Measurements from ENCODE around the gene EVA1A. TPM values are rescaled to one million over a fixed set of nuclear protein-coding genes. Genes with fewer than 3 reads are reported as not detected.

EVA1A gene
- polyA plus RNA-seq, 1 experiment: 41.0 TPM

DNA sequence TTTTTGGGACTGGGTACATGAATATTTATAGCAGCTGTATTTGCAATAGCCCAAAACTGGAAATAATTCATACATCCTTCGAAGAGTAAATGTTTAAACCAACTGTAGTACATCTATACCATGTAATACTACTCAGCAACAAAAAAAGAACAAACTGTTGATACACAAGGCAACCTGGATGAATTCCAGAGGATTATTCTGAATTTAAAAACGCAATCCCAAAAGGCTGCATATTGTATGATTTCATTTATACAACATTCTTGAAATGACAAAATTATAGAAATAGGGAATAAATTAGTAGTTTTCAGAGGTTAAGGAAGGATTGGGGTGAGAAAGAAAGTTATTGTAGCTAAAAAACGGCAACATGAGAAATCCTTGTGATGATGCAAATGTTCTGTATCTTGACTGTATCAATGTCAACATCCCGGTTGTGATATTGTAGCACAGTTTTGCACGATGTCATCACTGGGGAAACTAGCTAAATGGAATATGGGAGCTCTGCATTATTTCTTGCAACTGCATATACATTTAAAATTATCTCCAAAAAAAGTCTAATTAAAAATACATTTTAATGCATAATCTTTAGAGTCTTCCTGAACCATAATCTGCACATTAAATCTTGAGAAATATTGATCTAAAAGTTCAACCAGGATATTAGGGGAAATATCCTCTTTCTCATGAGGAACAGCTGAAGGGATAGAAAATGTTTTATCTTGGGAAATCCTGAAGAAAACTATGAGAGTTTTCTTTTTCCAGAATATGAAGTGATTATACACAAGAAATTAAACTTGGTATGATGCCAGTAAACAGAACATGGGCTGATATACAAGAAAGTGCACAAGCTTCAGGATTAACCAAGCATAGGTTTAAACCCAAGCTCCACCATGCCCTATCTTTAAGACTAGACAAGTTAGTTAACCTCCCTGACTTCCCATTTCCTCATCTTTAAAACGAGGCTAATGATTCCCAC lies 21.9 kb downstream of the EVA1A start:
- H3K36me3 ChIP-seq (ENCODE audit: control insufficient read depth, insufficient read depth, low read length): no peaks in the 10 kb centered on the region
- POLR2A ChIA-PET: no interaction called here
- H3K27me3 ChIP-seq (ENCODE audit: control insufficient read depth, insufficient read depth, low read length): no peaks in the 10 kb centered on the region
- TF ChIP-seq, protein P1, sequence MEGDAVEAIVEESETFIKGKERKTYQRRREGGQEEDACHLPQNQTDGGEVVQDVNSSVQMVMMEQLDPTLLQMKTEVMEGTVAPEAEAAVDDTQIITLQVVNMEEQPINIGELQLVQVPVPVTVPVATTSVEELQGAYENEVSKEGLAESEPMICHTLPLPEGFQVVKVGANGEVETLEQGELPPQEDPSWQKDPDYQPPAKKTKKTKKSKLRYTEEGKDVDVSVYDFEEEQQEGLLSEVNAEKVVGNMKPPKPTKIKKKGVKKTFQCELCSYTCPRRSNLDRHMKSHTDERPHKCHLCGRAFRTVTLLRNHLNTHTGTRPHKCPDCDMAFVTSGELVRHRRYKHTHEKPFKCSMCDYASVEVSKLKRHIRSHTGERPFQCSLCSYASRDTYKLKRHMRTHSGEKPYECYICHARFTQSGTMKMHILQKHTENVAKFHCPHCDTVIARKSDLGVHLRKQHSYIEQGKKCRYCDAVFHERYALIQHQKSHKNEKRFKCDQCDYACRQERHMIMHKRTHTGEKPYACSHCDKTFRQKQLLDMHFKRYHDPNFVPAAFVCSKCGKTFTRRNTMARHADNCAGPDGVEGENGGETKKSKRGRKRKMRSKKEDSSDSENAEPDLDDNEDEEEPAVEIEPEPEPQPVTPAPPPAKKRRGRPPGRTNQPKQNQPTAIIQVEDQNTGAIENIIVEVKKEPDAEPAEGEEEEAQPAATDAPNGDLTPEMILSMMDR (IDR thresholded peaks at IDR 0.05; ENCODE audit: insufficient read depth, low read depth, low read length): no peak
- DNase-seq (ENCODE audit: low read depth): no peak
- no peak overlapping the region for H3K4me3 ChIP-seq (ENCODE audit: low read depth, low read length)
- CTCF ChIA-PET: interaction anchor here (0.8 to 0.9 kb wide), 2 partner anchors 70 to 75 kb away, joined by 3 read pairs; no protein-coding TSS in a partner anchor

DNA sequence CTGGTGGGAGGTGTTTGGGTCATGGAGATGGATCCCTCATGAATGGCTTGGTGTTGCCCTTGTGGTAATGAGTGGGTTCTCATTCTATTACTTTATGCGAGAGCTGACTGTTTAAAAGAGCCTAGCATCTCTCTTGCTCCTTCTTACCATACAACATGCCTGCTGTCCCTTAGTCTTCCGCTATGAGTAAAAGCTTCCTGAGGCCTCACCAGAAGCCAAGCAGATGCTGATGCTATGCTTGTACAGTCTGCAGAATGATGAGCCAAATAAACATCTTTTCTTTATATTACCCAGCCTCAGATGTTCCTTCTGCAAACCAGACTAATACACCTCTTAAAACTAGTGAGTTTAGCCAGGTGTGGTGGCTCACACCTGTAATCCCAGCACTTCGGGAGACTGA lies 23.1 kb downstream of the EVA1A start:
- TF ChIP-seq, protein P1 (IDR thresholded peaks at IDR 0.05; ENCODE audit: insufficient read depth, low read depth, low read length): no peak
- no peak overlapping the region for H3K4me3 ChIP-seq (ENCODE audit: low read depth, low read length)
- POLR2A ChIA-PET: no interaction called here
- no peaks in the 10 kb centered on the region for H3K27me3 ChIP-seq (ENCODE audit: control insufficient read depth, insufficient read depth, low read length)
- CTCF ChIA-PET: interaction anchor here (0.9 to 1.3 kb wide), 2 partner anchors 11 to 71 kb away, joined by 3 read pairs; no protein-coding TSS in a partner anchor
- H3K36me3 ChIP-seq (ENCODE audit: control insufficient read depth, insufficient read depth, low read length): no peaks in the 10 kb centered on the region
- DNase-seq (ENCODE audit: low read depth): no peak

DNA sequence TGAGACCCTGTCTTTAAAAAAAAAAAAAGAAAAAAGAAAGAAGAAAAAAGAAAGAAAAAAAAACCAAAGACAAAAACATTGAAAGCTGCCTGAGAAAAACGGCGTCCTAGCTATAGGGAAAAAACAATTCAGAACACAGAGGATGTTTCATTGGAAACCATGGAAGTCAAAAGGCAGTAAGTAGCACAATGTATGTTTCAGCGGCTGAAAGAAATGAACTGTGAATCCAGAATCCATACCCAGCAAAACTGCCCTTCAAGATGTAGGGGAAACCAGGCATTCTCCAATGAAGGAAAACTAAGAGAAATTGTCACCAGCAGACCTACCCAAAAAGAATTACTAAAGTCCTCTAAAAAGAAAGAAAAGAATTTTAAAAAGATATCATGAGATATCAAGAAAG lies 27.6 kb downstream of the EVA1A start:
- Histone ChIP-seq H3K27me3 (ENCODE audit: control insufficient read depth, insufficient read depth, low read length) (no peaks in the 10 kb centered on the region), H3K36me3 (ENCODE audit: control insufficient read depth, insufficient read depth, low read length) (no peaks in the 10 kb centered on the region), H3K4me3 (ENCODE audit: low read depth, low read length) (no peak overlapping the region)
- POLR2A ChIA-PET: no interaction called here
- CTCF ChIA-PET: interaction anchor here (0.7 to 0.9 kb wide), 2 partner anchors 67 to 76 kb away, joined by 3 read pairs; no protein-coding TSS in a partner anchor
- TF ChIP-seq, protein P1 (IDR thresholded peaks at IDR 0.05; ENCODE audit: insufficient read depth, low read depth, low read length): no peak
- DNase-seq (ENCODE audit: low read depth): no peak

DNA sequence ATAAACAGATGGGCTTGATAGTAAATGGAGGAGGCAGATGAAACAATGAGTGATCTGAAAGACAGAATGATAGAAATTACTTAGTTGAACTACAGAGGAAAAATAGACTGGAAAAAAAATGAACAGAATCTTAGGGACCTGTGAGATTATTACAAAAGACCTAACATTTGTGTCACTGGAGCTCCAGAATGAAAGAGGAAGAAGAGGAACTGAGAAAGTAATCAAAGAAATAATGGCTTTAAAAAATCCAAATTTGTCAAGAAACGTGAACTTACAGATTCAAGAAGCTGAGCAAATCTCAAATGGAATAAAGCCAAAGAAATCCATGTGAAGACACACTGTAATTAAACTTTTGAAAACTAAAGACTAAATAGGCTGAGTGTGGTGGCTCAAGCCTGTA lies 28.3 kb downstream of the EVA1A start:
- ChIA-PET CTCF (interaction anchor here (0.7 to 0.9 kb wide), 3 partner anchors 66 to 76 kb away, joined by 3 to 4 read pairs (median 3); no protein-coding TSS in a partner anchor), POLR2A (no interaction called here)
- no peak for DNase-seq (ENCODE audit: low read depth)
- Histone ChIP-seq H3K36me3 (ENCODE audit: control insufficient read depth, insufficient read depth, low read length) (no peaks in the 10 kb centered on the region), H3K27me3 (ENCODE audit: control insufficient read depth, insufficient read depth, low read length) (no peaks in the 10 kb centered on the region), H3K4me3 (ENCODE audit: low read depth, low read length) (no peak overlapping the region)
- TF ChIP-seq, protein P1 (IDR thresholded peaks at IDR 0.05; ENCODE audit: insufficient read depth, low read depth, low read length): no peak

DNA sequence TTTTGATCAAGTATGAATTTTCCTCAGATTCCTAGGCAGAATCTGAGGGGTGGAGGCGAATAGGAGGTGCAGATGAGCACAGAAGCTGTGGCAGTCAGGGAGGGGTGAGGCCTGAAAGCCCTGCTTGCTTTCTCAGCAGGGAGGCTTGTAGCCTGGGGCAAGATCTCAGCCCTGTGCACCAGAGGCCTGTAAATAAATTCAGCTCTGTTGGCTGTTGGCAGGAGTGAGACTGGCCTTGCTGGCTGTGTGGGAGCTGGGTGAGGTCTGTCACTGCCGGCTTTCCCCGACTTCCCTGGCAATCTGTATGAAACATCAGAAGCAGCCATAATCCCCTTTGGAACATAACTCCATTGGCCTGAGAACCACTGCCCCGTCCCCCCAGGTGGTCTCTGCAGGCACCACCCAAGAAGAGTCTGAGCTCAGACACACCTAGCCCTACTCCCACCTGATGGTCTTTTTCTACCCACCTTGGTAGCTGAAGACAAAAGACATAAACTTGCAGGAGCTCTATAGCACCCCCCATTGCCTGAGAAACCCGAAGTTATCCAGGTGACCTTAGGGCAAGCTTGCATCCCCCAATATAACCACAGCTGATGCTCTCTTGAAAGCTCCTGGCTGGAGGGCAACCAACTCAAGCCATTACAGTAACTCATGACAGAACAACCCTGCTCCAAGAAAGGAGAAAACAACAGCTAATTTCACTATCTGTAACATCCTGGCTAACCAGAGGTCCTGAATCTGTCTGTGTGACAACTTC lies 32.3 kb downstream of the EVA1A start:
- TF ChIP-seq, protein P1 (IDR thresholded peaks at IDR 0.05; ENCODE audit: insufficient read depth, low read depth, low read length): no peak
- Histone ChIP-seq H3K27me3 (ENCODE audit: control insufficient read depth, insufficient read depth, low read length) (no peaks in the 10 kb centered on the region), H3K36me3 (ENCODE audit: control insufficient read depth, insufficient read depth, low read length) (no peaks in the 10 kb centered on the region), H3K4me3 (ENCODE audit: low read depth, low read length) (no peak overlapping the region)
- no peak for DNase-seq (ENCODE audit: low read depth)
- POLR2A ChIA-PET: no interaction called here
- CTCF ChIA-PET: interaction anchor here (0.6 to 1.3 kb wide), 4 partner anchors 55 to 81 kb away, joined by 3 read pairs; no protein-coding TSS in a partner anchor

All from BJ (cell line).